ENCODE measurements around the gene PIK3R6. TPM values are rescaled to one million over a fixed set of nuclear protein-coding genes. Genes with fewer than 3 reads are reported as not detected.

The PIK3R6 gene
- total and polyA plus RNA-seq, 2 of the 4 experiments (the other 2 are of a cell fraction): not detected

- dilution Hi-C loops (cut with HindIII; ENCODE audit: low sequenced_read_pairs, unreplicated experiment): no loop called here
- H3K9ac ChIP-seq (ENCODE audit: low read depth, low read length): no peak overlapping the region
- H3K36me3 ChIP-seq (ENCODE audit: control insufficient read depth, insufficient read depth, low read length): no peaks in the 10 kb centered on the region
- DNase-seq (no peak), ATAC-seq (ENCODE audit: low read depth) (no peak)
- no CpG with 5 or more reads among the region's 7 CpGs for WGBS, 2 experiments (ENCODE audit: extremely low coverage in 2 of 2, insufficient read length in 1 of 2)
- no peak overlapping the region for H3K23ac ChIP-seq (ENCODE audit: low read depth, low read length)
- H3K4ac ChIP-seq (ENCODE audit: low read depth, low read length): no peak overlapping the region
- no peak overlapping the region for H4K91ac ChIP-seq (ENCODE audit: insufficient read depth, low read depth, low read length)
- no peak overlapping the region for H3K27ac ChIP-seq (ENCODE audit: insufficient read depth, low read length)
- no peak overlapping the region for H2BK15ac ChIP-seq (ENCODE audit: low read depth, low read length)
- no peak overlapping the region for H3K18ac ChIP-seq (ENCODE audit: low read depth, low read length)
- no peak overlapping the region for H3K14ac ChIP-seq (replicated peaks; ENCODE audit: low read depth, low read length)
- H4K20me1 ChIP-seq (ENCODE audit: insufficient read depth, low read length): no peaks in the 10 kb centered on the region
- H3K56ac ChIP-seq (ENCODE audit: extremely low read depth, insufficient read depth, low read length): no peak overlapping the region
- TF ChIP-seq RCOR1 (IDR thresholded peaks at IDR 0.05; ENCODE audit: insufficient replicate concordance, low read length) (no peak), CTCF (conservative IDR thresholded peaks at IDR 0.05; ENCODE audit: low read depth, low read length) (no peak), USF2 (IDR thresholded peaks at IDR 0.05; ENCODE audit: low read depth, low read length) (no peak), NFE2L2 (IDR thresholded peaks at IDR 0.05; ENCODE audit: low read depth, low read length) (no peak)
- H3K9me1 ChIP-seq (ENCODE audit: insufficient read depth, low read length): no peaks in the 10 kb centered on the region
- no peak overlapping the region for H2BK20ac ChIP-seq (ENCODE audit: low read depth, low read length)
- no peak overlapping the region for H3K4me3 ChIP-seq (ENCODE audit: insufficient read depth, low read depth, low read length)
- no peaks in the 10 kb centered on the region for H3K9me3 ChIP-seq (ENCODE audit: control insufficient read depth, insufficient read depth, low read length)
- H2BK5ac ChIP-seq (ENCODE audit: low read depth, low read length, poor library complexity, severe bottlenecking): no peak overlapping the region
- ChIA-PET CTCF (interaction anchor here (0.6 kb wide), 1 partner anchor 1209 kb away, joined by 3 read pairs; no protein-coding TSS in a partner anchor), POLR2A (ENCODE audit: unreplicated experiment) (no interaction called here)
- H2BK120ac ChIP-seq (ENCODE audit: low read depth, low read length): no peak overlapping the region
- no TSS peak for BruUV-seq (replicated peaks)
- H3K79me1 ChIP-seq (ENCODE audit: low read depth in 1 of 2, low read length in 2 of 2): no peaks in the 10 kb centered on the region
- in situ Hi-C loops (cut with MboI; ENCODE audit: low sequenced_read_pairs): no loop called here
- no peak overlapping the region for H4K5ac ChIP-seq (ENCODE audit: low read depth, low read length)
- H2AK5ac ChIP-seq (ENCODE audit: low read depth, low read length): no peak overlapping the region
- no peaks in the 10 kb centered on the region for H3K4me1 ChIP-seq (ENCODE audit: control insufficient read depth, insufficient read depth, low read length)
- no peak overlapping the region for H4K8ac ChIP-seq (ENCODE audit: low read depth in 2 of 2, low read length in 2 of 2)
- no peak overlapping the region for H3K4me2 ChIP-seq (ENCODE audit: low read depth, low read length)
- peaks cover 3% of the 10 kb centered on the region; the same call in 1 of the 2 replicates for H3K27me3 ChIP-seq (ENCODE audit: control insufficient read depth, insufficient read depth, low read length)
- H2AFZ ChIP-seq (replicated peaks; ENCODE audit: low read length, poor library complexity): no peak overlapping the region
- intact Hi-C loops (cut with micrococcal nuclease): loop anchor here (1.0 kb wide), 1 partner anchor 43 kb away; no protein-coding TSS in a partner anchor
- no peak overlapping the region for H2AK9ac ChIP-seq (replicated peaks; ENCODE audit: low read depth, low read length, poor library complexity)
Observed at GRCh38 chr17:8865811-8866210, 1.7 kb downstream of the PIK3R6 start.
